Right ventricle myocardium superior (tissue), 1 donor: Measurements from ENCODE around the gene SKOR1. TPM values are rescaled to one million over a fixed set of nuclear protein-coding genes. Genes with fewer than 3 reads are reported as not detected.

Source experiments
- ATAC-seq: fragments of 200-7000 bp; cut with Tn5 transposase; one replicate; pipeline ENCODE4 v1.9.1; 2020; ENCODE audit warnings: mild to moderate bottlenecking; ENCODE audit not compliant: poor library complexity
- DNase-seq: peaks from one replicate; pipeline ENCODE4 v3.0.0-alpha.2; 2020
- intact Hi-C: fragments of 100-400 bp; cut with DNase I; formaldehyde crosslinking; loops from one replicate; pipeline ENCODE4 v1.11.2; 2022
- long read RNA-seq: library from polyadenylated mRNA; unstranded; transcript quantifications from one replicate; pipeline ENCODE4 v2.0.0, GENCODE V29; 2021
- total RNA-seq: library from RNA; stranded (reverse); fragmentation: NEBNext Ultra II Directional; extraction: Animal tissue kit (Norgen Biotek cat#: 25700); gene quantifications from one replicate; pipeline ENCODE4 v1.2.1, GENCODE V29; 2021
- donor health status: DM: no; HTN: yes; CAD: no; lungs with severe emphysema.

The SKOR1 gene, protein sequence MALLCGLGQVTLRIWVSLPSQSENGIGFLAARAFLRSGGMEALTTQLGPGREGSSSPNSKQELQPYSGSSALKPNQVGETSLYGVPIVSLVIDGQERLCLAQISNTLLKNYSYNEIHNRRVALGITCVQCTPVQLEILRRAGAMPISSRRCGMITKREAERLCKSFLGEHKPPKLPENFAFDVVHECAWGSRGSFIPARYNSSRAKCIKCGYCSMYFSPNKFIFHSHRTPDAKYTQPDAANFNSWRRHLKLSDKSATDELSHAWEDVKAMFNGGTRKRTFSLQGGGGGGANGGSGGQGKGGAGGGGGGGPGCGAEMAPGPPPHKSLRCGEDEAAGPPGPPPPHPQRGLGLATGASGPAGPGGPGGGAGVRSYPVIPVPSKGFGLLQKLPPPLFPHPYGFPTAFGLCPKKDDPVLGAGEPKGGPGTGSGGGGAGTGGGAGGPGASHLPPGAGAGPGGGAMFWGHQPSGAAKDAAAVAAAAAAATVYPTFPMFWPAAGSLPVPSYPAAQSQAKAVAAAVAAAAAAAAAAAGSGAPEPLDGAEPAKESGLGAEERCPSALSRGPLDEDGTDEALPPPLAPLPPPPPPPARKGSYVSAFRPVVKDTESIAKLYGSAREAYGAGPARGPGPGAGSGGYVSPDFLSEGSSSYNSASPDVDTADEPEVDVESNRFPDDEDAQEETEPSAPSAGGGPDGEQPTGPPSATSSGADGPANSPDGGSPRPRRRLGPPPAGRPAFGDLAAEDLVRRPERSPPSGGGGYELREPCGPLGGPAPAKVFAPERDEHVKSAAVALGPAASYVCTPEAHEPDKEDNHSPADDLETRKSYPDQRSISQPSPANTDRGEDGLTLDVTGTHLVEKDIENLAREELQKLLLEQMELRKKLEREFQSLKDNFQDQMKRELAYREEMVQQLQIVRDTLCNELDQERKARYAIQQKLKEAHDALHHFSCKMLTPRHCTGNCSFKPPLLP
- 0.11 TPM for total RNA-seq
- long read RNA-seq, result 0 reads

DNA sequence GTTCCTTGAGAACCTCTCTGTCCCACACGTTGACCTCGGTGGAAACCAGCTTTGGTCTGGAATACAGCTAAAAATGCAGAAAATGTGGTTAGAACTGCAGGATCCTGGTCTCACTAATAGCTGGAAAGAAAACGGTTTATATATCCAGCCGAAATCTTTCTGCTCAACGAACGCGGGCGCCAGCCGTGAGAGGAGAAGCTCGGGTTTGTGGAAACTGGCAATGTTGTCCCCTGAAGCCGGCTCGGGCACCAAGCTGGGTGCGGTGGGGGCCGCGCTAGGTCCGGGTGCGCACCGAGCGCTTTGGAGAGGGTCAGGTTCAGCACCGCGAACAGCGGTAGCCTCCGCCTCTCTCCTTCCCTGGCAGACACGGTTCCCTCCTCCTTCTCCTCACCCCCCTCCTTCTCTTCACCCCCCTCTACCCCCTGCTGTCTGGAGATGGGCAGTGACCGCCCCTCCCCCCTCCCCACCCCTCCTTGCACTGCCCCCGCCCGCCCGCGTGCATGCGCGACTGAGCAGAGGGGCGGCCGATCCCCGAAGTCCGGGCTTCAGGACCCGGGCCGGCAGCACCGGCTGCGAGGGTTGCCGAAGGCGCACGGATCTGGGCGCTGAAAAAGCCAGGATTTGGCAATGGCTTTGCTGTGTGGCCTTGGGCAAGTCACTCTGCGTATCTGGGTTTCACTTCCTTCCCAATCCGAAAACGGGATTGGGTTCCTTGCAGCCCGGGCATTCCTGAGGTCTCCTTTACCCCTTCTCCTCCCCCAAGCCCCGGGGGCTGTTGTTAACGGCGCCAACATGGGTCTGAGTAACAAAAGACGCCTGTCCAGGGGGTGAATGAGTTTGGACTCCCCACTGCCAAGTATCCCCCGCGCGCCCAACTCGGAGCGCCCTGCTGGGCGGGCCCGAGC lies at the start of gene SKOR1:
Gene SKOR1, plus strand, starts transcription at position 534 of the 905 bp plus-strand sequence. Its CDS starts 94 bp downstream, at position 628.
- ATAC-seq (no peak), DNase-seq (no peak)
- intact Hi-C loops, result no loop called here

DNA sequence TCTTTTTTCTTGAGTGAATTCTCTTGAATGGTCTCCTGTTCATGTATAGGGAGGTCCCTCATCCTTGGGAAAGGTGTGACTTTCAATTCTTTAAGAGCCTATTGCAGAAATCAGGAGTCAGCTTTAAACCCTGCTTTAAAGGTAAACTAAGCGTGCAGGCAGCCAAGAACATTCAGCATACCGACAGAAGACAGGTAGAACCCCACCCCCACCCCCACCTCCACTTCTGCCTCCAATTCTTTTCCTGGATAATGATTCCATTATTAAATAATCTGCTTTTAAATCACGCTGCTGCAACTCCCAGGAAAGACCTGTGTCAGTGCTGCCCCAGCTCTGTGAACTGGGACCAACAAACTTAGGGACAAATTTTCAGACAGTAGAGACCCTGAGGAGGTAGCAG lies 49.3 kb upstream of the SKOR1 start:
- no peak for ATAC-seq
- intact Hi-C loops, result no loop called here
- DNase-seq, result no peak

DNA sequence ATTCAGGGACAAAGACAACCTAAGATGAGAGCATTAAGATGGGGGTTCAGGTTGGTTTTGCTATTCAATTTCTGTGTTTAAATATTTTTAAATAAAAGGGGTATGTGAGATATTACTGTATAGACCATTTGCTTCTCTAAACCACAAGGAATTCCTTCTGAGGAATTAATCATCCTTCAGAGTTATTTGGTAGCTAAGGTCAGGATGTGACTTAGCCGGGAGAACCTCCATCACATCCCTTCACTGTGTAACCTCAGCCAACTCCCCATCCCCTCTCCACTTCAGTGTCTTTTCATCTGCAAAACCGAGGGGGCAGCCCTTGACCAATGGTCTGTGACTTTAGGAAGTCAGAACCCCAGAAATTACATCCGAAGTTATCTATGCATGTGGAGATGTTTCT lies 48.7 kb upstream of the SKOR1 start:
- intact Hi-C loops, result no loop called here
- DNase-seq, result no peak
- no peak for ATAC-seq

DNA sequence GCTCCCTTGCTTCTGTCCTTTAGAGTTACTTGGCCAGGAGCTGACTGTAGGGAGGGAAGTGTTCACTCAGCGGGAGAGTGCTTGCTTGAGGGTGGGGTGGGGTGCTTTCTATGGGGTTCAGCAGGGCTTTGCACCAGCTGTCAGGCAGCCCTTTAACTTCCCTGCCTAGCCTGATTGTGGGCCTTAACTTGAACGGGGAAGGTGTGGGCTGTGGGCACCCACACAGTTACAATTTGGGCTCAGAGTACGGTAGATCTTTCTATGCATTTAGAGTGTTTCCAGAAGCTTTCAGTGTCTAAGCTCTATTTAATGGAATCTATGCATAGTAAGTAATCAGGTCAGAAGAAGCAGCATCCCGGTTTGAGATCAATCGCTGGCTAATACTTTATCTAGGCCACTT lies 48.2 kb upstream of the SKOR1 start:
- no peak for DNase-seq
- intact Hi-C loops, result no loop called here
- no peak for ATAC-seq

DNA sequence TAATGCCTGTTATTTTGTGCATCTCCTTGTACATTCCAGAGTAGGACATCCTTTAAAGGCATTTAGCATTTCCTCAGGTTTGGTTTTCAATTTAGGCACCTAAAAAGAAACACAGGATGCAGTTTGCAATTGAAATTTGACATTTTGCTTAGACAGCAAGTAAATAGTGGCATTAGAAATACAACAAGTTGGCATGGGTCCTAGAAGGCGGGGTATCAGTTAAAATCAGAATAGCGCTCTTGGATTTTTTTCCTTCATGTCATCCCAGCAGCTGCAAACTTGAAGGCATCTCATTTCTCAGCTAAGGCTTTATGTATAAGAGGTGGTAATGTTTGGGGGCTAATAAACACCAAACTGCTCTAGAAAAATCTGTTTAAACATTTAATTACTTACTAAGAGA lies 47.5 kb upstream of the SKOR1 start:
- intact Hi-C loops, result no loop called here
- DNase-seq (no peak), ATAC-seq (no peak)

DNA sequence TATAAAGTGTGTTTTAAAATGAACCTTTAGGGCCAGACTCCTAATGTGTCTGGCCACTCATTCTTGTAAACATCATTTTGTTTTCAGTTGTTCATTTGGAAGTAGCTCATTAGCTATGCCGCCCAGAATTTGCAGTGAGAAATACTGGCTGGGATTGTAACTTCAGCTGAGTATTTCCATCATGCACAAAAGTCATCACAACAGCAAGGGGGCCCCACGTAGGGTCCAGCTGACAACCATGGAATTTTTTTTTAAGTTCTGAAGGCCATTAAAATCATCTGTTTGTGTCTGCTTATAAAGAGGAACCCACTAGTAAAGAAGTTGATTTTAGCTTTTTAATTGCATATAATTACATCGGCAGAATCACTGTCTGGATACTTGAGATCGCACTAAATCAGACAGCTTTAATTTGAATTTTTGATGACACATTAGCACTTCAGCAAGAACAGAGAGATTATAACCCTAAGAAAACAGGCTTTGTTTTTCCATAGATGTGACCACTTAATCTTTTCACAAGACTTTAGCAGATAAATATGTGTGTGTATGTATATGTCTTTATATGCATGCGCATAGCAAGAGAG lies 46.3 kb upstream of the SKOR1 start:
- ATAC-seq, result no peak
- intact Hi-C loops, result no loop called here
- DNase-seq, result no peak

DNA sequence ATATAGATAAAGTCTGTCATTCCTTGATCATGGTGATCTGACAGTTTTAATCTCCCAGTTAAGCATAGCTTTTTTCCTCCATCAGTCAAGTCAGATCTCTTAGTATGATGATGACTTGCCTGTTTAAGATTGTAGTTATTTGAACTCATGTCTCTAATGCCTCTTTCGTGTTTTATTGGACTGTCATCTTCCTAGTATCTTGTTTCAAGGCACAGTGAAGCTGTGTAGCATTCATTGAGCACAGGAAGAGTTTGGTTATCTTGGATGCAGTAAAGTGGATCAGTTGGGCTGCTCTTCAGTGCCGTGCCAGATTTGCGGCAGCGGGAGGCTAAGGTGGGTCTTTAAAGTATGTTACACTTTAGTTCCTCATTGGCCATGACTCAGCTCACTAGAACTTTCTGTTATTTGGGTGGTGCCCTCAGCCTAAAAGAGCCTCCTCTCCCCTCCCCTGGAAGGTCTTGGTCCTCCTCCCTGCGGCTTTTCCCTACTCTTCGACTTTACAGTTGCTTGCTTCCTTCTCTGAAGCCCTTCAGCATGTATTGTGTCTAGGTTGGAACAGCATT lies 45.7 kb upstream of the SKOR1 start:
- ATAC-seq, result no peak
- DNase-seq, result no peak
- intact Hi-C loops, result no loop called here

DNA sequence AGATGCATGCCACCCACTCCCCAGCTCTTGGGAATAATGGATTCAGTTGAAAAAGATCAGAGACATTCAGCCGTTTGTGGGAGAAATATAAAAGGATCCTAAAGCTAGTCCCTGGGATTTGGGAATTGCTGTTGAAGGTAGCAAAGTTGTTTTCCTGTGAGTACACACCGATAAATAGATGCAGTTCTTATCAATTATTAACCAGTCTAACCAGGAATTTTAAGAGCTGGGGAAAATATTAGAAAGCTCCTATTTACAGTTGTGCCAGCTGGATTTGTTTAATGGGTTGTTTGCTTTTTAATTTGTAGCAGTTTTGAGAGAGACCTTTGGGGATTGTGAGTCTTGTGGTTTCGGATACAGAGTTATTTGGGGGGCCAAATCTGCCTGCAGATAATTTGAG lies 44.2 kb upstream of the SKOR1 start:
- intact Hi-C loops, result no loop called here
- no peak for DNase-seq
- ATAC-seq, result no peak

DNA sequence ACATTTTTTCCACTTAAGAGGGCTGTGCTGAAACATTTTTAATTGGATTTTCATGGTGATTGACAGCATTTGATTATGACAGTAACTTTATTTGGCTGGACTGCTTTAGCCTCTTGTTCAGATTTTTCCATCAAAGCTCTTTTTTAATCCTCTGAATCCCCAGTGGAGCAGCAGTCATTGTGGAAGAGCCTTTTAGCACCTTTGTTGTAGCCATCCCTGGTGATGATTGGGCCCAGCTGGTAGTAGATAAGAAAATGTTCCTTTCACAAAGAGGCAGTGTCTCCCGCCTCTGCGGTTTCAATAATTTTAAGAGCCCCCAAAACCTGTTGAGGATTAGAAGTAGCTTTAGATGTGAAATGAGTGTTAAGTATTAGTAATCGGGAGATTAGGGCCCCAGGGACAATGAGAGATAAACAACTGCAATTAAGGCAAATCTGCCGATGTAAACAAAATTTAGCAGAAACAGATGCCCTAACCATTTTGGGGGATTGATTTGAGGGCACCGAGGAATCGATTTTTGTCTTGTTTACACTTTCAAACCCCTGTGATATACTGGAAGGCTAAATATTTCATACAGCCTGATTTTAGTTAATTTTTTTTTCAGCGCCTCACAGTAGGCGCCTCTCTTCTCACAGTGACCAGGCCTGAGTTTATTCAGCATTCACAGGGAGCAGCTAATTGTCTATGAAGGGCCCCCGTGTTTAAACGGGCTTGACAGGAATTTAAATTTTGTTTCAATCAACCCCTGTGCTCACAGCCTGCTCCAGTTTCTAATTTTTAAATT lies 43.2 kb upstream of the SKOR1 start:
- DNase-seq, result no peak
- ATAC-seq, result no peak
- intact Hi-C loops, result no loop called here

DNA sequence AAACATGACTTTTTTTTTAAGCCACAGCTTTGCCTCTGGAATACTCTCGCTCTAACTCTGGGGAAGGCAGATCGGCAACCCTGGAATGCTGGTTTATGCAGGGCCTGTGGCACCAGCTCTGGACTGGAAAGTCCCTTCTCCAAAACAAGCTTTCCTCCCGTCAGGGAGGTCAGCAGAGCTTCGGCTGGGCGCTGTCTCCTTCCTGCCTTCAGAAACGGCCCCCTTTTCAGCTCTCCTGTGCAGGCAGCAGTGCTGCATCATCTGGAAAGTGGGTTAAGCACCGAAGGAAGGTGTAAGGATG lies 42.7 kb upstream of the SKOR1 start:
- DNase-seq (no peak), ATAC-seq (no peak)
- intact Hi-C loops, result no loop called here

DNA sequence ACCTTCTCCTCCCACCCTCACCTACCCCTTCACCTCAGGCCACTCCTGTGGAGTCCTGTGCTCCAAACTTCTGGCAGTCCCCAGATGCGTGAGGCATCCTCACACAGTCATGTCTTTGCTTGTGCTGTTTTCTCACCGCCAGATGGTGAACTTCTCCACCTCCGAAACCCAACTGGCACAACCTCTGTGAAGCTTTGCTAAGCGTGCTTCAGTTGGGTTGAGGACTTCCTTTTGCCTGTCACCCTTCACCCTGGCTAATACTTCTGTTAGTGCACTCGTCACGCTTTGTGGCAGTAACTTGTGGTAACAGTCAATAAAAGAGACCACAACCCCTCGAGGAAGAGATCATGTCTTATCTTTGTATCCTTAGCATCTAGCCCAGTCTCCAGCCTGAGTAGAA lies 42.0 kb upstream of the SKOR1 start:
- ATAC-seq (no peak), DNase-seq (no peak)
- intact Hi-C loops, result no loop called here

DNA sequence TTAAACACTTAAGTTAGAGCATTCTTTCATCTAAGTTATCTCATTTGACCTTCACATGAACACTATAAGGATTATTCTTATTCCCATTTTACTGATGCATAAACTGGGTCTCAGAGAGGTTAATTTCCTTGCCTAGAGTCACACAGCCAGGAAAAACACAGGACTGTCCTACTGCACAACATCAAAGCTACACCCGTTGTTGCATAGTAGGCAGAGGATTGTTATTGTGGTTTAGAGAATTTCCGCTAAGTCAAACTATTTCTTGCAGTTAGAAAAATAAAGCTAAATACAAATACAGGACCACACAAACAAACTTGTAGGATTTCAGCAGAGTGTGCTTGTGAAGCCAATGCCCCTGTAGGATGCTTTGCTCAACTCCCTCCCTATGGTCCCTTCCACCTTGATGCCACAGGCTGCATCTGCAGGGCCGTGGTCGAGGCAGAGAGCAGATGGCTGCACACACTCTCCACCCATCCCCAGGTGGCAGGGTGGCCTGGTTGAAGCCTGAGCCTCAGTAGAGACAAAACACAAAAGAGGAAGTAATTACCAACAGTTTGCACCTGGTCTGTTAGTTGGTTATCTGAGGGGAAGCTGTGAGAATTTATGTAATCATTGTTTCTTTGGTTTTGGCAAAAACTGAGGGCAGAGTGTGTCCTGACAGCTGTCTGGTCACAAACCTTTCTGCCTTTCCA lies 41.1 kb upstream of the SKOR1 start:
- DNase-seq, result no peak
- intact Hi-C loops, result no loop called here
- no peak for ATAC-seq

DNA sequence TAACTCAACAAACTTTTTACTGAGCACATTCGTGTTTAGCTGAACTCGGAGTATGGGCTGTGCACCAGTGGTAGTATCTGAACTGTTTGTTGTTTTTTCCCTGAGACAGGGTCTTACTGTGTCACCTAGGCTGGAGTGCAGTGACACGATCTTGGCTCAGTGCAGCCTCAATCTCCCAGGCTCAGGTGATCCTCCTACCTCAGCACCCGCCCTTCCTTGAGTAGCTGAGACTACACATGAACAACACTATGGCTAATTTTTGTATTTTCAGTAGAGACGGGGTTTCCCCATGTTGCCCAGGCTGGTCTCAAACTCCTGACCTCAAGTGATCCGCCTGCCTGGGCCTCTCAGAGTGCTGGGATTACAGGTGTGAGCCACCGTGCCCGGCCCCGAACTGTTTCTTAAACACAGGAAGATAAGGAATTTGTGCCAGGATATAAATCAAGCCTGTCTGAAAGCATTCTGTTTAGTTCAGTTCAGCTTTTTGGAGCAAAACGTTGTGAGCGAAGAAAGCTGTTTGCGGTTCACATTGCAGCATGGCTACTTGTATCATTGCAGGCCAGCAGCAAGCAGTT lies 40.4 kb upstream of the SKOR1 start:
- ATAC-seq (no peak), DNase-seq (no peak)
- intact Hi-C loops, result no loop called here

DNA sequence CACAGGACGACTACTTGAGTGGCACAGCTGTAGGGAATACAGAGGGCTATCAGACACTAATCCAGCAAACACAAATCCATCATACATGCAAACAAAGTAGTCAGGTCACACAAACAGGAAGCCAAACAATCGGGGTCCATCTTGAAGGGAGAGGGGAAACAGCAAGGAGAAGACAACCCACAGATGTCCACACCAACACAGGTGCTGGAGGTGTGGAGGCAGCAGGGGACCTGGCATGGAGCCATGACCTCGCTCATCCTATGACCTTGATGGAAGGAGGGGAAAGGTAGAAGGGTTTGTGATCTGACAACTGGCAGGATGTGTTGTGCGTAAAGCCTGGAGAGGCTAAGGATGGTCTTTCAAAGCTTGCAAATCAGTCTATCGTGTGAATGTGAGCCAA lies 39.9 kb upstream of the SKOR1 start:
- no peak for ATAC-seq
- intact Hi-C loops, result no loop called here
- no peak for DNase-seq

DNA sequence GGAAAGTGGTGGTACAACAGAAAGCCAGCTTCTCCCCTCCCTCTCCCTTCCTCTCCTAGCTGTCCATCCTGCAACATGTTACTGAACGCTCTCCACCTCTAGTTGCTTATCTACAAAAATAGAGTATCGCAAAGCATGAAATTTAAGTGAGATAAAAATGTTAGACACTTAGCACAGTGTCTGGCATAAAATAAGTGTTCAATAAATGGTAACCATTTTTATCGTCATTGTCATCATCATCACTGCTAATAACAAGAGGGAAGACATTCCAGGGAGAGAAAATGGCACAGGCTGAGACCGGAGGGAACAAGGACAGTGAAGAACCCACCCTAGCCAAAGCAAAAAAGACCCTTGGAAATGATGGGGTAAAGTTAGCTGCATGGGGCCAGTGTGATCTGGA lies 38.7 kb upstream of the SKOR1 start:
- no peak for ATAC-seq

DNA sequence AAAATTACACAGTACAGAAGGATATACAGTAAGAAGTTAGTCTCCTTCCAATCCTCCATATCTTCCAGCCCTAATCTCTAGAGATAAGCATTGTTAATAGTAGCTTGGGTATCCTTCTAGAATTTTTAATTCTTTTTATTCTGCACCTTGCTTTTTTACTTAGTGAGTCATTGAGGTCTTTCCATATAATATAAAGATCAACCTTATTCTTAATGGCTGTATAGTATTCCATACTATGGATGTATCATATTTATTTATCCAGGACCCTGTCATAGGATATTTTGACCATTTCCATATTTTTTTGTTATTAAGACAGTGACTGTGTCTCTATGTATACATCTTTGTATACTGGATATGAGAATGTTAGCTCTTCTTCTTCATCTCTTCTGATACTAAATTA lies 36.3 kb upstream of the SKOR1 start:
- intact Hi-C loops, result no loop called here
- ATAC-seq (no peak), DNase-seq (no peak)

More for the DNA sequence above, 38.7 kb upstream of the SKOR1 start:
- intact Hi-C loops, result no loop called here
- no peak for DNase-seq
